Inferior parietal cortex (tissue), 1 donor: ENCODE results near the gene CNTD1.
A peak's percentile ranks its signal among the peaks of the same experiment; 100 is the strongest.

Experiments used
- DNase-seq: peaks from one replicate; pipeline ENCODE4 v3.0.0-alpha.2; 2016; ENCODE audit errors: extremely low spot score

The CNTD1 gene

DNA sequence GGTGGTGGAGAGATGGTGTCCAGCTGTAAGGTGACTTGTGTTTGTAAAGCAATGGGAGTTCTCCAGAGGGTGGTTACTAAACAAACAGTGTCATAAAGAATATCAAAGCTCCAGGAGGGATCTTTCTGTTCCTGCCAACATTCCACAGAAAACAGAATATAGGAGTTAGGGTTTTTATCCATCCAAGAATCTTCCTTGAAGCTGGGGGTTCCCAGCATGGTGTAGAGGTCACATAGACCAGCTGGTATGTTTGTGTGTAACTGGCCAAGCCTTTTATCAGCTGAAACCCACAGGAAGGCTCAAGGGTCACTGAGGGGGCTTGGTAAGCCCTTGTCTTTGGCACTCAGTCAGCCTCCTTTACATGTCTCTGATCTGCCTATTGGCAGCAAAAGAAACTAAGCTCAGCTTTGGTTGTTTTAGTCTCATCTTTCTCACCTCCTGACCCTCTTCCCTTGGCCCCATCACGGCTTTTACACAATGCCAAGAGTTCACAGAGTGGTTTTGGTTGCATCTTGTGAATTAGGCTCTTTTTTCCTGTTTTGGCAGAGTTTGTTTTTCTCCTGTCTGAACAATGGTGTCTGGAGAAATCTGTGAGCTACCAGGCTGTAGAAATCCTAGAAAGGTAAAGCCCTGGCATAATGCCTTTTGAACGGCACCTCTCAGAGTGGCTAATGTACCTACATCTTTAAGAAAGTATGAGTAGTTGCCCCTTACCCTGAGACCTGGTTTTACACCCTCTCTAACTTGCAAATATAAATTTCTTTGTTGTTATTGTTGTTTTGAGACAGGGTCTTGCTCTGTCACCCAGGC is 4.6 kb downstream of the CNTD1 start:
- DNase-seq: no peak

- DNase-seq: no peak
Measured at GRCh38 chr17:42804918-42805367, 6.3 kb downstream of the CNTD1 start.

GRCh38 chr17:42806249-42806648 is 7.6 kb downstream of the CNTD1 start:
- DNase-seq: no peak

DNA sequence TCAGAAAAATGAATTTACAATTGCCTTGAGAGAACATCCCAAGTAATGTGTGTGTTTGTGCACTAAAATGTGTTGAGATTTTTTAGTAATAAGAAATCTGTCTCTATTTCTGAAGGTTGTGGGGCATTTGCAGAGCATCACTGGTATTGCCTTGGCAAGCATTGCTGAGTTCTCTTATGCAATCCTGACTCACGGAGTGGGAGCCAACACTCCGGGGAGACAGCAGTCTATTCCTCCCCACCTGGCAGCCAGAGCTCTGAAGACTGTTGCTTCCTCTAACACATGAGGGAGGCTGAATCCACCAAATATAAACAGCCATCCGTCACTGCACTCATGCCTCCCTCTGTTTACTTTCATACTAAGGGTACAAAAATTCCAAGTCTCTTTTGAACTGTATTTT is 10.6 kb downstream of the CNTD1 start:
- DNase-seq: peak; percentile 61

GRCh38 chr17:42814633-42815399 is 16.2 kb downstream of the CNTD1 start:
- peak; percentile 13 for DNase-seq

DNA sequence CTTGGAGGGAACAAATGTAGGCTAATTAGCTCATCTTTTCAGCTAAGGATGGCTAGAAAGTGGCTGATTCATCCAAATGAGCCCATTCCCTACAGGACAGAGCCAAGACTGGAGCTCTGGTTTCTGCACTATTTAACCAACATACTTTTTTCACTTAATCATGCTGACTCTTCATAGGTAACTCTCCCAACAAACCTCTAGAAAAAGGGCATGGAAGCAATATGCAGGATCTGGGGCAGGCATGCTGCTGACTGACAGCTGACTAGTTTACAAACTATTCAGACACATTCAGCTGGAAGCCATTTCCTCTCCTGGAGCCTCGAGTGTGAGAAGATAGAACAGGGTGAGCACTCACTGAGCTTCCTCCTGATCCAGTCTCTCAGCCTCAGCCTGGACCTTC is 19.2 kb downstream of the CNTD1 start:
- no peak for DNase-seq

- DNase-seq: no peak
Measured at GRCh38 chr17:42818379-42818778, 19.7 kb downstream of the CNTD1 start.

GRCh38 chr17:42819939-42820535 is 21.4 kb downstream of the CNTD1 start:
- DNase-seq: no peak

GRCh38 chr17:42821176-42821575 is 22.5 kb downstream of the CNTD1 start:
- no peak for DNase-seq

DNA sequence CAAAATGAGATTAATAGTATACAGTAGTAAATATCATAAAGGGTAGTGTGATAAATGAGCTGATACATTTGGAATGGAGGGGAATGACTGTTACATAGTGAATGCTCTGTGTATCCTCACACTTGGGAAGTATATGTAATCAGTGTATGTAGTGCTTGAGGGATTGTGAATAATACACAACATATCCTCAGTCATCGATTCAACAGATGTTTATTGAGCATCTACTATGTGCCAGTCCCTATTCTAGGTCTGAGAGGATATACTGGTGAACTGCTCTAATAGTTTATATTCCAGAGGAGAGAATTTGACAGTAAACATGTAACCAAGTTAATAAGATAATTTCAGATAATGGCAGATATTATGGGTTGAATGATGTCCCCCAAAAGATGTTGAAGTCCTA is 28.8 kb downstream of the CNTD1 start:
- DNase-seq: no peak

- DNase-seq: no peak
Measured at GRCh38 chr17:42830971-42831370, 32.3 kb downstream of the CNTD1 start.

GRCh38 chr17:42832213-42832933 is 33.7 kb downstream of the CNTD1 start:
- no peak for DNase-seq

DNA sequence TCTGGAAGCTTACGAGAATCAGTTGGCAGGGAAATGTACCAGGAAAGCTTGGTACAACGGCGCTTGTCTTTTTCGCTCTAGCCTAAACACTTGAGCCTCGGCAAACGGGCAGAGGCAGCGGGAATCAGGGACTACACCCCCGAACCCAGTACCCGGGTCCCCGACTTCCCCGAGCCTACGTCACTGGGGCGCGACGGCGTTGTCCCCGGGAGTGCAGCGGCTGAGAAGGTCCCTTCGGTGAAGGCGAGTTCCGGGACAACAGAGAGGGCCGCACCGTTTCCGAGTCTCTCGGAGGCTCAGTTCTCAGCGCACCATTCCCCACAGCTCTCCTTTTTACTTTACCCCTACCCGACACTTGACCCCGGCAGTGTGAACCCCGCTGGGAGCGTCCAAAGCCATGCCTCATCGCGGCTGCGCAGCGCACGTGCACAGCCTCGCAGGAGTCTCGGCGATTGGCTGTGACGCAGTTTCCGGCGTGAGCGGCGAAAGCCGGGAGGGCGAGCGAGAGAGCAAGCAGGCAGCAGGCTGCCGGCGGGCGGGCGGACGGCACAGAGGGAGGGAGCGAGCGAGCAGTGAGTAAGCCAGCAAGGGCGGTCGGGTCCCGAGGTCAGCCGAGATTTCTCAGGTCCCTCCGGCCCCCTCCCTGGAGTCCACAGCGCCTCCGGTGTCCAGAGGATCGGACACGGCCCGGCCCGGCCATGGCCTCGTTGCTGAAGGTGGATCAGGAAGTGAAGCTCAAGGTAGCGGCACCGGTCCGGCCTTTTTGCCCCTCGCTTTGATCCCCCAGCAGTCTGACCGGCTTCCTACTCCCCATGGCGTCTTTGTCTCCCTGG is 34.5 kb downstream of the CNTD1 start, which contains the start of gene PSME3:
Gene PSME3, plus strand, starts transcription at position 464 of the 833 bp plus-strand sequence. Its CDS starts 235 bp downstream, at position 699.
- peak; percentile 90 for DNase-seq

- DNase-seq: no peak
Measured at GRCh38 chr17:42833767-42834422, 35.2 kb downstream of the CNTD1 start.

GRCh38 chr17:42835732-42836131 is 37.1 kb downstream of the CNTD1 start:
- DNase-seq: no peak

- no peak for DNase-seq
Measured at GRCh38 chr17:42841975-42842685, 43.5 kb downstream of the CNTD1 start.

- peak; percentile 72 for DNase-seq
Measured at GRCh38 chr17:42843358-42843934, 44.8 kb downstream of the CNTD1 start.

- DNase-seq: no peak
Measured at GRCh38 chr17:42844271-42844670, 45.6 kb downstream of the CNTD1 start, which contains the start of gene AOC2. Gene AOC2, plus strand, starts transcription at chr17:42844580. Its CDS starts 47 bp downstream, at chr17:42844627.
